Fibroblast of villous mesenchyme (primary cell): ENCODE results near the gene ICAM4. TPM values are rescaled to one million over a fixed set of nuclear protein-coding genes. Genes with fewer than 3 reads are reported as not detected.

ENCODE experiments used
- DNase-seq: peaks from one replicate; pipeline ENCODE4 v3.0.0-alpha.2; 2010; ENCODE audit warnings: low read depth
- H3K4me3 ChIP-seq: 2 replicates; pipeline ENCODE4 v1.5.1; 2011; ENCODE audit warnings: low read depth, mild to moderate bottlenecking, low read length
- CTCF ChIP-seq: IDR thresholded peaks from 2 replicates; pipeline ENCODE4 v1.5.1; 2012; ENCODE audit warnings: low read depth, mild to moderate bottlenecking, low read length; ENCODE audit not compliant: insufficient read depth
- total RNA-seq: library from RNA; depleted of rRNA; stranded (reverse); fragments of >200 nt; gene quantifications from 2 replicates; pipeline ENCODE4 v1.2.3, GENCODE V29; 2012

Gene ICAM4
- total RNA-seq, 1 donor = 4.7 TPM

GRCh38 chr19:10316229-10317044 lies 29.7 kb downstream of the ICAM4 start:
- TF ChIP-seq CTCF = no peak
- H3K4me3 ChIP-seq = no peak overlapping the region
- DNase-seq = no peak

GRCh38 chr19:10317045-10317856 lies 30.5 kb downstream of the ICAM4 start:
- no peak for TF ChIP-seq CTCF
- H3K4me3 ChIP-seq = no peak overlapping the region
- DNase-seq = no peak

GRCh38 chr19:10317857-10318462 lies 31.2 kb downstream of the ICAM4 start:
- DNase-seq = no peak
- TF ChIP-seq CTCF = no peak

GRCh38 chr19:10318807-10319682 lies 32.3 kb downstream of the ICAM4 start:
- no peak for TF ChIP-seq CTCF
- DNase-seq = no peak

More at GRCh38 chr19:10317857-10318462, 31.2 kb downstream of the ICAM4 start:
- no peak overlapping the region for H3K4me3 ChIP-seq

GRCh38 chr19:10320602-10321416 lies 34.1 kb downstream of the ICAM4 start:
- DNase-seq = no peak
- no peak for TF ChIP-seq CTCF
- H3K4me3 ChIP-seq = no peak overlapping the region

More at GRCh38 chr19:10318807-10319682, 32.3 kb downstream of the ICAM4 start:
- H3K4me3 ChIP-seq = no peak overlapping the region

GRCh38 chr19:10321417-10321797 lies 34.7 kb downstream of the ICAM4 start:
- H3K4me3 ChIP-seq = no peak overlapping the region
- no peak for DNase-seq
- no peak for TF ChIP-seq CTCF
